ENCODE results near the gene LRRC4C. TPM values are rescaled to one million over a fixed set of nuclear protein-coding genes. Genes with fewer than 3 reads are reported as not detected.

The LRRC4C gene
- total RNA-seq, 1 experiment from 2014 or later, result 0.72 TPM

GRCh38 chr11:40080434-40080833 lies 1379.0 kb downstream of the LRRC4C start (continued):
- TF ChIP-seq, protein P1, sequence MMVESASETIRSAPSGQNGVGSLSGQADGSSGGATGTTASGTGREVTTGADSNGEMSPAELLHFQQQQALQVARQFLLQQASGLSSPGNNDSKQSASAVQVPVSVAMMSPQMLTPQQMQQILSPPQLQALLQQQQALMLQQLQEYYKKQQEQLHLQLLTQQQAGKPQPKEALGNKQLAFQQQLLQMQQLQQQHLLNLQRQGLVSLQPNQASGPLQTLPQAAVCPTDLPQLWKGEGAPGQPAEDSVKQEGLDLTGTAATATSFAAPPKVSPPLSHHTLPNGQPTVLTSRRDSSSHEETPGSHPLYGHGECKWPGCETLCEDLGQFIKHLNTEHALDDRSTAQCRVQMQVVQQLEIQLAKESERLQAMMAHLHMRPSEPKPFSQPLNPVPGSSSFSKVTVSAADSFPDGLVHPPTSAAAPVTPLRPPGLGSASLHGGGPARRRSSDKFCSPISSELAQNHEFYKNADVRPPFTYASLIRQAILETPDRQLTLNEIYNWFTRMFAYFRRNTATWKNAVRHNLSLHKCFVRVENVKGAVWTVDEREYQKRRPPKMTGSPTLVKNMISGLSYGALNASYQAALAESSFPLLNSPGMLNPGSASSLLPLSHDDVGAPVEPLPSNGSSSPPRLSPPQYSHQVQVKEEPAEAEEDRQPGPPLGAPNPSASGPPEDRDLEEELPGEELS (CRISPR knock-in tag; IDR thresholded peaks at IDR 0.05), result no peak
- TF ChIP-seq IRF2 (CRISPR knock-in tag; IDR thresholded peaks at IDR 0.05; ENCODE audit: borderline replicate concordance, low read depth) (no peak), ATF3 (CRISPR knock-in tag; conservative IDR thresholded peaks at IDR 0.05) (no peak), TP53 (CRISPR knock-in tag; IDR thresholded peaks at IDR 0.05) (no peak), EMX1 (CRISPR knock-in tag; IDR thresholded peaks at IDR 0.05) (no peak), MLX (CRISPR knock-in tag; IDR thresholded peaks at IDR 0.05) (no peak), ZNF416 (CRISPR knock-in tag; IDR thresholded peaks at IDR 0.05) (no peak), ARID4B (CRISPR knock-in tag; IDR thresholded peaks at IDR 0.05; ENCODE audit: borderline replicate concordance) (no peak)
